ENCODE results near the gene IFRD1. TPM values are rescaled to one million over a fixed set of nuclear protein-coding genes. Genes with fewer than 3 reads are reported as not detected.
A peak's percentile ranks its signal among the peaks of the same experiment; 100 is the strongest.

The IFRD1 gene
- 258 TPM for total RNA-seq
- 10 to 100 TPM; 28.1 to 37.4 (median 33.2) TPM for polyA plus RNA-seq

- peak; percentile 97 to 98 (median 98) for DNase-seq
- Histone ChIP-seq H3K27ac (ENCODE audit: insufficient read depth, low read length, poor library complexity, severe bottlenecking) (peak within 1 kb of the TSS; percentile 99), H3K4me1 (ENCODE audit: control insufficient read depth, insufficient read depth, low read length, poor library complexity, severe bottlenecking) (peaks cover 30% of the 10 kb centered on the region), H3K9me3 (ENCODE audit: control insufficient read depth in 2 of 2, low read length in 2 of 2) (no peaks in the 10 kb centered on the region), H3K27me3 (ENCODE audit: control insufficient read depth, insufficient read depth, low read length) (no peaks in the 10 kb centered on the region), H3K4me3 (ENCODE audit: low read depth, low read length) (peak within 1 kb of the TSS; percentile 90), H3K36me3 (ENCODE audit: control insufficient read depth, insufficient read depth, low read length) (no peaks in the 10 kb centered on the region)
- peak; percentile 76 to 81 for ATAC-seq (ENCODE audit: low read depth in 2 of 2)
- Mint-ChIP-seq H3K4me1 (peaks cover 14 to 54% (median 43%) of the 10 kb centered on the region in 4 donors), H3K9me3 (no peaks in the 10 kb centered on the region), H3K27ac (peak within 1 kb of the TSS; percentile 94 to 100 (median 99)), H3K36me3 (no peaks in the 10 kb centered on the region), H3K27me3 (no peaks in the 10 kb centered on the region), H3K4me3 (peak within 1 kb of the TSS; percentile 96 to 100 (median 98))
Measured at GRCh38 chr7:112449902-112450806, at the start of gene IFRD1. Gene IFRD1 (plus strand): TSS chr7:112450460. CDS start chr7:112450689, 229 bp downstream.

- Mint-ChIP-seq H3K27ac (no peak overlapping the region), H3K36me3 (no peaks in the 10 kb centered on the region), H3K4me1 (peaks cover 0 to 4% (median 0%) of the 10 kb centered on the region in 4 donors), H3K4me3 (no peak overlapping the region), H3K9me3 (peaks cover 0 to 2% (median 0%) of the 10 kb centered on the region in 7 donors), H3K27me3 (peaks cover 31% of the 10 kb centered on the region)
- DNase-seq (no peak), ATAC-seq (ENCODE audit: low read depth in 2 of 2) (no peak)
- Histone ChIP-seq H3K36me3 (ENCODE audit: control insufficient read depth, insufficient read depth, low read length) (no peaks in the 10 kb centered on the region), H3K4me3 (ENCODE audit: low read depth, low read length) (no peak overlapping the region), H3K4me1 (ENCODE audit: control insufficient read depth, insufficient read depth, low read length, poor library complexity, severe bottlenecking) (no peaks in the 10 kb centered on the region), H3K27me3 (ENCODE audit: control insufficient read depth, insufficient read depth, low read length) (peaks cover 5% of the 10 kb centered on the region), H3K27ac (ENCODE audit: insufficient read depth, low read length, poor library complexity, severe bottlenecking) (no peak overlapping the region), H3K9me3 (ENCODE audit: control insufficient read depth in 2 of 2, low read length in 2 of 2) (no peaks in the 10 kb centered on the region)
Measured at GRCh38 chr7:112404321-112404720, 45.9 kb upstream of the IFRD1 start.

DNA sequence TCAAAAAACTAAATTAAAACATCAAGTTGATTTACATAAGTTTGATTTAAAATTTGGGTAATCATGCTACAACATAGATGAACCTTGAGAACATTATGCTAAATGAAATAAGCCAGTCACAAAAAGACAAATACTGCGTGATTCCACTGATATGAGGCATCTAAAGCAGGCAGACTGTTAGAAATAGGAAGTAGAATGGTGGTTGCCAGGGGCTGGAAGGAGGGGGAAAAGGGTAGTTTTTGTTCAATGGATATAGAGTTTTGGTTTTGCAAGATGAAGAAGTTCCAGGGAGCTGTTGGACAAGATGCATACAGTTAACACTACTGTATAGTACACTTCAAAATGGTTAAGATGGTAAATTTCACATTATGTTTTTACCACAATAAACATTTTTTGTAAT is 45.0 kb upstream of the IFRD1 start:
- DNase-seq (no peak), ATAC-seq (ENCODE audit: low read depth in 2 of 2) (no peak)
- Histone ChIP-seq H3K4me3 (ENCODE audit: low read depth, low read length) (no peak overlapping the region), H3K27ac (ENCODE audit: insufficient read depth, low read length, poor library complexity, severe bottlenecking) (no peak overlapping the region), H3K36me3 (ENCODE audit: control insufficient read depth, insufficient read depth, low read length) (no peaks in the 10 kb centered on the region), H3K27me3 (ENCODE audit: control insufficient read depth, insufficient read depth, low read length) (peaks cover 7% of the 10 kb centered on the region), H3K9me3 (ENCODE audit: control insufficient read depth in 2 of 2, low read length in 2 of 2) (no peaks in the 10 kb centered on the region), H3K4me1 (ENCODE audit: control insufficient read depth, insufficient read depth, low read length, poor library complexity, severe bottlenecking) (no peaks in the 10 kb centered on the region)
- no peaks in the 10 kb centered on the region for H3K36me3 Mint-ChIP-seq
- peaks cover 37% of the 10 kb centered on the region for H3K27me3 Mint-ChIP-seq
- no peak overlapping the region for H3K4me3 Mint-ChIP-seq
- peaks cover 0 to 4% (median 0%) of the 10 kb centered on the region in 4 donors for H3K4me1 Mint-ChIP-seq
- peaks cover 0 to 2% (median 0%) of the 10 kb centered on the region in 7 donors for H3K9me3 Mint-ChIP-seq
- no peak overlapping the region for H3K27ac Mint-ChIP-seq

GRCh38 chr7:112407261-112407660 is 43.0 kb upstream of the IFRD1 start:
- H3K4me3 ChIP-seq (ENCODE audit: low read depth, low read length), result no peak overlapping the region
- H3K9me3 Mint-ChIP-seq, result peaks cover 0 to 2% (median 0%) of the 10 kb centered on the region in 7 donors
- peaks cover 38% of the 10 kb centered on the region for H3K27me3 Mint-ChIP-seq
- no peak overlapping the region for H3K27ac ChIP-seq (ENCODE audit: insufficient read depth, low read length, poor library complexity, severe bottlenecking)
- H3K9me3 ChIP-seq (ENCODE audit: control insufficient read depth in 2 of 2, low read length in 2 of 2), result no peaks in the 10 kb centered on the region
- H3K4me1 Mint-ChIP-seq, result peaks cover 0 to 4% (median 0%) of the 10 kb centered on the region in 4 donors
- H3K27ac Mint-ChIP-seq, result no peak overlapping the region
- no peaks in the 10 kb centered on the region for H3K36me3 ChIP-seq (ENCODE audit: control insufficient read depth, insufficient read depth, low read length)
- no peak overlapping the region for H3K4me3 Mint-ChIP-seq
- peaks cover 9% of the 10 kb centered on the region for H3K27me3 ChIP-seq (ENCODE audit: control insufficient read depth, insufficient read depth, low read length)
- ATAC-seq (ENCODE audit: low read depth in 2 of 2), result no peak
- H3K36me3 Mint-ChIP-seq, result no peaks in the 10 kb centered on the region
- H3K4me1 ChIP-seq (ENCODE audit: control insufficient read depth, insufficient read depth, low read length, poor library complexity, severe bottlenecking), result no peaks in the 10 kb centered on the region
- DNase-seq, result no peak

GRCh38 chr7:112410092-112410491 is 40.2 kb upstream of the IFRD1 start:
- H3K4me3 Mint-ChIP-seq, result no peak overlapping the region
- Histone ChIP-seq H3K27ac (ENCODE audit: insufficient read depth, low read length, poor library complexity, severe bottlenecking) (no peak overlapping the region), H3K27me3 (ENCODE audit: control insufficient read depth, insufficient read depth, low read length) (peaks cover 9% of the 10 kb centered on the region), H3K36me3 (ENCODE audit: control insufficient read depth, insufficient read depth, low read length) (no peaks in the 10 kb centered on the region), H3K9me3 (ENCODE audit: control insufficient read depth in 2 of 2, low read length in 2 of 2) (no peaks in the 10 kb centered on the region), H3K4me3 (ENCODE audit: low read depth, low read length) (no peak overlapping the region), H3K4me1 (ENCODE audit: control insufficient read depth, insufficient read depth, low read length, poor library complexity, severe bottlenecking) (no peaks in the 10 kb centered on the region)
- no peaks in the 10 kb centered on the region for H3K36me3 Mint-ChIP-seq
- ATAC-seq (ENCODE audit: low read depth in 2 of 2) (no peak), DNase-seq (no peak)
- peaks cover 0 to 2% (median 0%) of the 10 kb centered on the region in 4 donors for H3K4me1 Mint-ChIP-seq
- no peak overlapping the region for H3K27ac Mint-ChIP-seq
- H3K9me3 Mint-ChIP-seq, result peaks cover 0 to 2% (median 0%) of the 10 kb centered on the region in 7 donors
- peaks cover 34% of the 10 kb centered on the region for H3K27me3 Mint-ChIP-seq

- H3K4me3 Mint-ChIP-seq, result no peak overlapping the region
- H3K9me3 Mint-ChIP-seq, result peaks cover 0 to 2% (median 0%) of the 10 kb centered on the region in 7 donors
- no peak for DNase-seq
- Histone ChIP-seq H3K4me1 (ENCODE audit: control insufficient read depth, insufficient read depth, low read length, poor library complexity, severe bottlenecking) (no peaks in the 10 kb centered on the region), H3K27ac (ENCODE audit: insufficient read depth, low read length, poor library complexity, severe bottlenecking) (no peak overlapping the region), H3K9me3 (ENCODE audit: control insufficient read depth in 2 of 2, low read length in 2 of 2) (no peaks in the 10 kb centered on the region), H3K27me3 (ENCODE audit: control insufficient read depth, insufficient read depth, low read length) (peaks cover 8% of the 10 kb centered on the region), H3K36me3 (ENCODE audit: control insufficient read depth, insufficient read depth, low read length) (no peaks in the 10 kb centered on the region), H3K4me3 (ENCODE audit: low read depth, low read length) (no peak overlapping the region)
- peaks cover 0 to 3% (median 0%) of the 10 kb centered on the region in 4 donors for H3K4me1 Mint-ChIP-seq
- no peaks in the 10 kb centered on the region for H3K36me3 Mint-ChIP-seq
- no peak for ATAC-seq (ENCODE audit: low read depth in 2 of 2)
- H3K27me3 Mint-ChIP-seq, result peaks cover 29% of the 10 kb centered on the region
- H3K27ac Mint-ChIP-seq, result no peak overlapping the region
Measured at GRCh38 chr7:112411186-112411795, 39.0 kb upstream of the IFRD1 start.

- Histone ChIP-seq H3K9me3 (ENCODE audit: control insufficient read depth in 2 of 2, low read length in 2 of 2) (no peaks in the 10 kb centered on the region), H3K36me3 (ENCODE audit: control insufficient read depth, insufficient read depth, low read length) (no peaks in the 10 kb centered on the region), H3K27ac (ENCODE audit: insufficient read depth, low read length, poor library complexity, severe bottlenecking) (no peak overlapping the region), H3K4me3 (ENCODE audit: low read depth, low read length) (no peak overlapping the region), H3K4me1 (ENCODE audit: control insufficient read depth, insufficient read depth, low read length, poor library complexity, severe bottlenecking) (no peaks in the 10 kb centered on the region), H3K27me3 (ENCODE audit: control insufficient read depth, insufficient read depth, low read length) (peaks cover 3% of the 10 kb centered on the region)
- Mint-ChIP-seq H3K36me3 (no peaks in the 10 kb centered on the region), H3K9me3 (peaks cover 0 to 4% (median 2%) of the 10 kb centered on the region in 7 donors), H3K27ac (no peak overlapping the region), H3K4me3 (no peak overlapping the region), H3K4me1 (peaks cover 0 to 3% (median 0%) of the 10 kb centered on the region in 4 donors), H3K27me3 (peaks cover 8% of the 10 kb centered on the region)
- ATAC-seq (ENCODE audit: low read depth in 2 of 2), result no peak
- peak in 1 of 3 donors; percentile 44 for DNase-seq
Measured at GRCh38 chr7:112414855-112415490, 35.3 kb upstream of the IFRD1 start.
